ENCODE data around the gene HDAC4. TPM values are rescaled to one million over a fixed set of nuclear protein-coding genes. Genes with fewer than 3 reads are reported as not detected.
"Not testable (repeated sequence)": the region's sequence is repeated elsewhere in the genome, so short reads cannot be mapped to it uniquely, and the experiment has no call there.

Gene HDAC4
- total RNA-seq, 1 experiment from 2014 or later = 5.5 TPM

DNA sequence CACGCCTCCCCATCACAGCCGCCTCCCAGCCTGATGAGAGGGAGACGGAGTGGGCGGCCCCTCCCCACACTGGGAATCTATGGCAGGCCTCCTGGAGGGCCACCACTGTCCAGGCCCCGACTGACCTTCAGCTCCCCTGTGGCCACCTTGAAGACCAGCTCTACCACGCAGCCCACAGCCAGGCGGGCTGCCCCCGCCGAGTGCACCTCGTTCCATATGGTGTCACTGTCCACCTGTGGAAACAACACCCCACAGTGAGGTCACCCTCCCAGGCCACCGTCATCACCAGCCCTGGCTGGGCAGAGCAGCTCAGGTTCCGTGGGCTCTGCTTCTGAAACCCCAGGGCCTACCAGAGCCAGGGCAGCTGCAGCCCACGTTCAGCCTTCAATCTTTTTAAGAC is 310.9 kb downstream of the HDAC4 start:
- no peak for DNase-seq (ENCODE audit: low read depth)

DNA sequence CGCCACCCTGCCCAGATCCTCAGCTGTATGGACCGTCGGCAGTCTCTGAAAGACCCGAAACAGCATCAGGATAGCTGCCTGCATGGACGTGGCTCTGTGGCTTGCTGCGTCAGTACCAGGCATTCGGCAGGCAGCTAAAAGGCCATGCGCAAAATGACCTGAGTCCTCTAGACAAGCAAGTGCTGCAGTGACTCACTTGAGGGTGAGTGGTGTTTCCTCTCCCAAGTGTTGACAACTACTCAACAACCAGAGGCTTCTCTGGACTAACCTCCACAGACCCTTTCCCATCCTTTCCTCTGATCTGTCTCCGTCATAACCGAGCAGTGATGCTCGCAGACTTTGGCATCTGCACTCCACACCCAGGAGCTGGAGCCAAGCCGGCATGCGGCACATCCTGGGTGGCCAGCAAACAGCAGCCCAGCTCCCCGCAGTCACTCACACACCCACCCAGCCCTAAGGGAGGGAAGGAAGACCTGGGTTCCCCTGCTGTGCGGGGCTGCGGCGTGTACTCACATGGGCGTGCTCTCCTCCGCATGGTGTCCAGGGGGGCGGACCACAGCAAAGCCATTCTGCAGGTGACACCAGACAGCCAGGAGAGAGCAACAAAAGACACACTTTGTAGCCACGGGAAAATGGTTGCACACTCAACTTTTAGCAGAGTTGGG is 313.6 kb downstream of the HDAC4 start:
- no peak for DNase-seq (ENCODE audit: low read depth)

GRCh38 chr2:239086325-239087020 is 314.3 kb downstream of the HDAC4 start:
- no peak for DNase-seq (ENCODE audit: low read depth)

DNA sequence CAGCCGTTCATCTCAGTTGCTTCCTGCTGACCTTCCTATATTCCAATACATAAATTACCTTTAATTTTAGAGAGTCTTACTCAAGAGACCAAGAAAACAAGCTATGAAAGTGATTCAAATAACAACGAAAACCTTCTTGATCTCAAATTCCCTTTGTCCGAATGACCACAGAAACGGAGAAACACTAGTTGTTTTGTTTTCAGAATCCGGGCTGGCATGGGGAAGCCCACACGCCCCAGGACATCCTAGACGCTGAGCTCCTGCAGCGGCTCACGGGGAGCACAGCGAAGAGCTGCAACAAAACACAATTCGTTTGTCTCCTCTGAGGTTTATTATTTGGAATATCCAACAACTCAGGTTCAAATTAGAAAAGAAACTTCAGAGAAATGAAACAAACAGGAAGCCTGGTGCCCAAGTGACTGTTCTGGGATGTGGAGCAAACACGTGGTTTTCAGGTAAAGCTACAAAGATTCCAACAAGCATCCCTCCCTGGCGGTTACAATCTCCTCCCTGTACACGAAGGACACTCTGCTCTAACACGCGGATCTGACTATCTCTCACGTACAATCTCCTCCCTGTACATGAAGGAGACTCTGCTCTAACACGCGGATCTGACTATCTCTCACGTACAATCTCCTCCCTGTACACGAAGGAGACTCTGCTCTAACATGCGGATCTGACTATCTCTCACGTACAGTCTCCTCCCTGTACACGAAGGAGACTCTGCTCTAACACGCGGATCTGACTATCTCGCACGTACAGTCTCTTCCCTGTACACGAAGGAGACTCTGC is 315.4 kb downstream of the HDAC4 start:
- no peak for DNase-seq (ENCODE audit: low read depth)

GRCh38 chr2:239084007-239084406 is 316.8 kb downstream of the HDAC4 start:
- no peak for DNase-seq (ENCODE audit: low read depth)

- DNase-seq (ENCODE audit: low read depth) = no peak
Measured at GRCh38 chr2:239082425-239082824, 318.4 kb downstream of the HDAC4 start.

GRCh38 chr2:239081622-239082021 is 319.2 kb downstream of the HDAC4 start:
- no peak for DNase-seq (ENCODE audit: low read depth)

DNA sequence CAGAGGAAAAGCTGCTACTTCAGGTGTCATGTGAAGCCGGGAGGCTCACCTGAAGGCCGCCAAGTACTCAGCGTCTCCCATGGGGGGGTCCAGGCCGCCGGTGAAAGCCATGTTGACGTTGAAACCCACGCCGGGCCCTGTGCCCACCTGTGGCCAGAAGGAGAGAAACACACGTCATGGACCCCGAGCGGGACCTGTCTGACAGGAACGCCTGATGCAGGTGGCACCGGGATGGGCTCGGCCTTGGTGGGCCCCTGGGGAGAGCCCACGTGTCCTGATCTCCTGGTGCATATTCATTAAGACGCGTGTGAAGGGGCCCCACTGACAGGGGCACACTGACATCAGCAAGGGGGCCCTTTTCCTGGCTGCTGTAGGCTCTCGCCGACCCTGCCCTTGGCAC is 319.8 kb downstream of the HDAC4 start:
- no peak for DNase-seq (ENCODE audit: low read depth)

DNA sequence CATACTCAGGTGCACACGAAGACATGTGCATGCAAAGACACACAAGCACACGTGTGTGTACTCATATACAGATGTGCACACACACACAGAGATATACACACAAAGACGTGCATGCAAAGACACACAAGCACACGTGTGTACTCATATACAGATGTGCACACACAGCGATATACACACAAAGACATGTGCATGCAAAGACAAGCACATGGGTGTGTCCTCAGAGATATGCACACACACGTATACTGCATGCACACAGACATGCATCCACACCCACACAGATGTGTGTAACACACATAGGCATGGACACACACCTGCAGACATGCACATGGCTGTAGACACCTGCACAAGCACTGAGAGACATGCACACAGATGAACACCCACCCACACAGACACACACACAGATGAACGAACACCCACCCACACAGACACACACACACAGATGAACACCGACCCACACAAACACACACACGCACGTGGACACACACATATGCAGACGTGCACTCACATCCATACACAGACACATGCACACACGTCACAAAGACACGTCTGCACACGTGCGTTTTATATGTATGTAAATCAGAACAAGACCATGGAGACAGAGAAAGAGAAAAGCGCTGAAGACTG is 321.0 kb downstream of the HDAC4 start:
- DNase-seq (ENCODE audit: low read depth) = no peak

DNA sequence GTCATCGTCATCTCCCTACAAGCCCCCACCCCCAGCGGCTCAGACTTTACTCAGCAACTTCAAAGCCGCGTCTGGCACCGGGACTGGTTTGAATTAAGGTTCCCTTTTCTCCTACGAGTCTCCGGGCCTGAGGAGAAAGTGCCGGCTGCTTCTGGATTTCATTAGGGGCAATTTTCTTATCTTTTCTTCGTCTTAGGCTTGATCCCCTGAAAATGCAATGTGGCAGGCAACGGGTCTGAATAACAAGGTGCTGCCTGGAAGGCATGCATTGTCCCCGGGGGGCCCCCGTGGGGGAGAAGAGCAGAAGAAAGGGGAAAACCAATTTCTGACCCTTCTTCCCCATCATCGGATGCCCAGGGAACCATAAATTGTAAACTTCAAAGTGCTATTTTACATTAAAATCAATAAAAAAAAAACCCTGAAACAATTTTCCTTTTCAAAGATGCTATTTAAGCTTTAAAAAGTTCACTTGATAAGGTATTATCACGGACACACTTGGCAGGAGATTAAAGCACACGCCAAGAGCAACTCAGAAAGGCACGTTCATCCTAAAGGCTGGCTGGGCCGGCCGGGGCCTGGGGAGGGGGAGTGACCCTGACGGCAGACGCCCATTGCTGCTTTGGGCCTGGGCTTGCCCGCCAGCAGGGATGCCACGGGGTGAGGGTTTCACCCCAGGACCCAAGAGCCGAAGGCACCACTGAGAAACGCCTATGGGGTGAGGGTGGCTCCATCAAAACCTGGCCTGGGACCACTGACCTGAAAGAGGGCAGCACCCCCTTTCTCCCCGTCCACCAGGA is 322.5 kb downstream of the HDAC4 start:
- no peak for DNase-seq (ENCODE audit: low read depth)

- no peak for DNase-seq (ENCODE audit: low read depth)
Measured at GRCh38 chr2:239077260-239077659, 323.6 kb downstream of the HDAC4 start.

DNA sequence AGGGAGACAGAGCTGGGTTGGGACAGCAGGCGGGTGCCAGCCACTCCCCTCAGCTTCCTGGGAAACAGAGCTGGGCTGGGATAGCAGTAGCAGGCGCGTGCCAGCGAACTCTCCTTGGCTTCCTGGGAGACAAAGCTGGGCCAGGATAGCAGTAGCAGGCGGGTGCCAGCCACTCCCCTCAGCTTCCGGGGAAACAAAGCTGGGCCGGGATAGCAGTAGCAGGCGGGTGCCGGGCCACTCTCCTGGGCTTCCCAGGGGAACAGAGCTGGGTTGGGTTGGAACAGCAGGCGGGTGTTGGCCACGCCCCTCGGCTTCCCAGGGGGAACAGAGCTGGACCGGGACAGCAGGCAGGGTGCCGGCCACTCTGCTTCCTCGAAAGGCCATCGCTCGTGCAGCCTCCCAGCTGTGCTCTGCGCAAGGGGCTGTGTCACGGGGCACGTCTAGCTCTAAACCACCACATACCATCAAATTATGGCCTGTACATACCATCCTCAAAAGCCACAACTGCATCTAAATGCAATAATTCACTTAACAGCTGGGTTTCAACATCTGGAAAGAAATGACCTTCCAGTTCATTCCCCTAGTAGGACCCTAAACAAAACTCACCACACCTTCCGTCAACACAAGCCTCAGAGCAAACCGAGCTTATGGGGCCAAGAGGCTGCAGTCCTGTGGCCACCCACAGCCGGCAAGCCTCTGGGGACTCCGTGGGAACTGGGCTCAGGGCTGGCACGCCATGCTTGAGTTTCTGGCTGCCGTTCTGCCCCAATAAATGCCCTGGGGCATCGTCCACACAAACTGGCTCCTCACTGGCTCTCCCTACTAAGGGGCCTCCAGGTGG is 324.7 kb downstream of the HDAC4 start:
- DNase-seq (ENCODE audit: low read depth) = no peak

GRCh38 chr2:239073745-239074530 is 326.9 kb downstream of the HDAC4 start:
- no peak for DNase-seq (ENCODE audit: low read depth)

DNA sequence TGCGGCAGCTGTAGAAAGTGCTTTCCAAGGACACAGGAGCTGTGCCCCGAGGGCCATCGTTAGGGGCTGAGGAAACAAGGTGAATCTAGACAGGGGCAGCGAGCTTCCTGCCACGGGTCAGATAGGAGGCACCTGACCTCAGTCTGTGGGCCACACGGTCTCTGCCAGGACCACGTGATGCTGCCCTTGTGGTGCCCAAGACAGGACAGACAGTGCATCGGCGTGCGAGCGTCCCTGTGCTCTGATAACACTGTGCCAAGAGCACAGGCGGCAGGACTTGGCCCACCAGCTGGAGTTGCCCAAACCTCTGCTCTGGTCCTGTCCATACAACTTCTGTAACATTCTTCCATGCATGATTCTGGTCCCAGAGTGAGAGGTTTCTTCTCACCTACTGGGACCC is 327.6 kb downstream of the HDAC4 start:
- DNase-seq (ENCODE audit: low read depth) = no peak

DNA sequence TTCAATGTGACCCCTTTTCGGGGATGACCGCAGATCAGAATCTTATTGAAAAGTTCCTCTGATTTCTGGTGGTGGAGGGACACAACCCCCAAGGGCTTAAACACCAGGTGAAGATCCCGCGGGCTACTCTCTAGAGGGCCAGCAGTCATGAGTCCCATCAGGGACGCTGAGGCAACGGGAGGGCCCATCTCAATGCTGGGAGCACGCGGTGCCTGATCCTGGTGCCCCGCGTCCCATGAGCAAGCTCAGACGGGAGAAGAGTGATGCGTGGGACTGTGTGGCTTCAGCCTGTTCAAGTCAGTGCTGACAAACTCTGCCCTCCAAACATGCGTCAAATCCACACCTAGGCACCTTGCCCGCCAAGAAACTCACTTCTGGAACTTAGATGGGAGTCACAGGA is 328.0 kb downstream of the HDAC4 start:
- DNase-seq (ENCODE audit: low read depth) = no peak

DNA sequence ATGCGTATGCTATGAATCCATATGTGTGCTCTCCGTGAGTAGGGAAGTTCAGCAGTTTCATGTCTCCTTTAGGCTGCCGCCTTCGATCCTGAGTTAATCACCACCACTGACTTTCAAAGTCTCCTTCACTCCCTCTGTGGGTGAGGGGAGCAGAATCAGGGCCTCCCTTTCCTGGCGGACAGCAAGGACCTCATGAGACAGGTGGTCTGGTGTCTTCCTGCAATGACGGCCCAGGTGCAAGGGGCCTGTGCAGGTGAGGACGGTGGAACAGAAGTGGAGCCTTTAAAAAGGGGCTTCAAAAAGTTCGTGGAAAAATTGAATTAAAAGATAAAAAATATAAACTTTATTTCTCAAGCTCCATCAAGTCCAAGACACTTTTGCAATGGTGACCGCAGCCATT is 330.4 kb downstream of the HDAC4 start:
- DNase-seq (ENCODE audit: low read depth) = no peak

DNA sequence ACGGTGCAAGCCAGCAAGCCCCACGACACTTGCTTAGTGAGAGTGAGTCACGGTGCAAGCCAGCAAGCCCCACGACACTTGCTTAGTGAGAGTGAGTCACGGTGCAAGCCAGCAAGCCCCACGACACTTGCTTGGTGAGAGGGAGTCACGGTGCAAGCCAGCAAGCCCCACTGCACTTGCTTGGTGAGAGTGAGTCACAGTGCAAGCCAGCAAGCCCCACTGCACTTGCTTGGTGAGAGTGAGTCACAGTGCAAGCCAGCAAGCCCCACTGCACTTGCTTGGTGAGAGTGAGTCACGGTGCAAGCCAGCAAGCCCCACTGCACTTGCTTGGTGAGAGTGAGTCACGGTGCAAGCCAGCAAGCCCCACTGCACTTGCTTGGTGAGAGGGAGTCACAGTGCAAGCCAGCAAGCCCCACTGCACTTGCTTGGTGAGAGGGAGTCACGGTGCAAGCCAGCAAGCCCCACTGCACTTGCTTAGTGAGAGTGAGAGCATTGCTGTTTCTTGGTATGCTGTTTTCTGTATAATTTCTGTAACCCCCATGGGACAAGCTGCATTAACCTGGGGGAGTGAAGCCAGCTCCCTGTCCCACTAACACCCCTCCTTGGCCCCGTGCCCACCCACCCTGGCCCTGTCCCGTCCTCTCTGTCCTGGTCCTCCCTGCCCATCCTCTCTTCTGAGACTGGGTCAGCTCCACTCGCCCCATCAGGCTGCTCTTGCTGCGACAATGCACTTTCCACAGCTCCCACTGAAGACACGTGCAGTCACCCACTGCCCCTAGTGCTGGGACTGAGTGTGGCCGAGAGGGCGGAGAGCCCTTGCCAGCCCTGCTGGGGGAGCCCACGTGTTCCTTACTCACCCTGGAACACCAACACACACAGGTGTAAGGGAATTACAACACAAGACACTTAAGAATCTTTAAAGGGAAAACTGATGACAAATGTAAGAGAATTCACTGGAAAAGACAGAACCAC is 331.2 kb downstream of the HDAC4 start:
- not testable (repeated sequence) for DNase-seq (ENCODE audit: low read depth)

DNA sequence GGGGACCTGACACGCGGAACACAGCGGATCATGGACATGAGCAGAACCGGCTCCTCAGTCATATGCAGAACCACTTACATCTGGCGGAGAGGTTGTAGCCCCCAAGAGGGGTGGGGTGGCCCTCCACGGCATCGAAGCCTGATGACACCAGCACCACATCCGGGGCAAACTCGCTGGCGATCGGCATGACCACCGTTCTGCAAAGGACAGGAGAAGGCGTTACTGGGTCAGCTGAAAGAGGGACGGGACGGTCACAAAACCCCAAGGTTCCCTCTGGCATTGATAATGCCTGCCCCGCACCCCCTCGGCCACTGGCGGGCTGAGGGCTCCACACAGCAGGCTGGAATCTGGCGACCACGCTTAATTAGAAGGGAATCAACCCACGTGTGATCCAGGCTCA is 332.4 kb downstream of the HDAC4 start:
- no peak for DNase-seq (ENCODE audit: low read depth)
